SIG-M5 treated with dmso at 0.1 percent for 504 hours (cell line): ENCODE data around the gene OR13C5.
"Not testable (repeated sequence)": the region's sequence is repeated elsewhere in the genome, so short reads cannot be mapped to it uniquely, and the experiment has no call there.

Source experiments
- DNase-seq: peaks from one replicate; lab custom pipeline; 2025; ENCODE audit not compliant: unreplicated experiment; lab: John Stamatoyannopoulos, UW

The OR13C5 gene, protein sequence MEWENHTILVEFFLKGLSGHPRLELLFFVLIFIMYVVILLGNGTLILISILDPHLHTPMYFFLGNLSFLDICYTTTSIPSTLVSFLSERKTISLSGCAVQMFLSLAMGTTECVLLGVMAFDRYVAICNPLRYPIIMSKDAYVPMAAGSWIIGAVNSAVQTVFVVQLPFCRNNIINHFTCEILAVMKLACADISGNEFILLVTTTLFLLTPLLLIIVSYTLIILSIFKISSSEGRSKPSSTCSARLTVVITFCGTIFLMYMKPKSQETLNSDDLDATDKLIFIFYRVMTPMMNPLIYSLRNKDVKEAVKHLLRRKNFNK

DNA sequence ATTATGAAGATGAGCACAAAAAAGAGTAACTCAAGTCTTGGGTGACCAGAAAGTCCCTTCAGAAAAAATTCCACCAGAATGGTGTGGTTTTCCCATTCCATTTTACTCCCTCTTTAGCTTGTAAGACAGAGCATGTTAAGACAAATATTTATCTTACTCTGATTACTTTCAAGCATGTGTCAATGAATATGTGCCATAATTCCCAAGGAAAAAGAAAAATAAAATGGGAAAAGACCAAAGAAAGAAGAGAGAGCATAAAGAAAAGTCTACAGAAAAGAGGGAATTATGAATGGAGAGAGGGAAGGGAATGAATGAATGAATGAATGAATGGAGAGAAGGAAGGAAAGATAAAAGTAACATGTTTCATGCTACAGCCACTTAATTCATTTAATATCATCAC is at the start of gene OR13C5:
OR13C5 (minus strand) TSS at position 101 of the 400 bp plus-strand sequence; CDS start at position 101, 0 bp downstream.
- DNase-seq = not testable (repeated sequence)

DNA sequence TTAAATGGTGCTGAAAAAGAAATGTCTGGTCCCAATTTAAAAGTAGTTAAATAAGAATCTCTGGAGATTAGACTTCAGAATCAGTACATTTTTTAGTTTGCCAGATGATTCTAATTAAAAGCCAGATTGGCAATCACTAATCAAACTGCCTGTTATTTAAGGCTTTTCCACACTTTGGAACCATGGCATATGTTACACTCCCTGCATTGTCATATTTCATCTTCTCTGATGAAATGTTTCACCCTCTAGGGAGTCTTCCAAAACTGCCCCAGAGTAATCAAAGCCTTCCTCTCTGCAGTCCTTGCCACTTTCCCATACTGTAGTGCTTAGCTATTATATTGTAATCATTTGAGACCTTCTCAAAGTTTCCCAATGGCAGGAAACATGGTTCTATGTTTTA is 36.2 kb upstream of the OR13C5 start:
- DNase-seq = no peak

DNA sequence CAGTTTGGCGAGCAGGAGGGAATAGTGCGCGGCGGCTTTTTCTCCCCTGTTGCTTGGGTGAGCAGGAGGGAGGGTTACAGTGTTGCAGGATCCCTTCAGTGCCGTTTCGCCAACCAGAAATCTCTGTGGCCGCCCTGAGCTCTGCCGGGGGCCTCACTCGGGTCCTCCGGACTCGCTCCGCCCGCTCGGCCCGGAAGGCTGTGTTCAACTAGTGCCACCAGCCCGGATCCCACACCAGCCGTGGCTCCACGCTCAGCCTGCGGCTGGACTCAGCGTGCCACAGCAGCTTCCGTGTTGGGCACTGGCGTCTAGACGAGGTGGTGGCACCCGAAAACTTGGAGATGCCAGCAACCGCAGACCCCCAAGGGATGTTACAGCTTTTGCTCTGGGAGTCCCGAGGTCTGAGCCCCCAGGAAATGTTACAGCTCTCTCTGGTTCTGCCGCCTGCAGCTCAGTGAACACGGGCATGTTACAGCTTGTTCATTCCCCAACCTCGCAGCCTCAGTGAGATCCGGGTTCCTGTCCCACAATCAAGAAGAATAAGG is 34.8 kb upstream of the OR13C5 start:
- no peak for DNase-seq

DNA sequence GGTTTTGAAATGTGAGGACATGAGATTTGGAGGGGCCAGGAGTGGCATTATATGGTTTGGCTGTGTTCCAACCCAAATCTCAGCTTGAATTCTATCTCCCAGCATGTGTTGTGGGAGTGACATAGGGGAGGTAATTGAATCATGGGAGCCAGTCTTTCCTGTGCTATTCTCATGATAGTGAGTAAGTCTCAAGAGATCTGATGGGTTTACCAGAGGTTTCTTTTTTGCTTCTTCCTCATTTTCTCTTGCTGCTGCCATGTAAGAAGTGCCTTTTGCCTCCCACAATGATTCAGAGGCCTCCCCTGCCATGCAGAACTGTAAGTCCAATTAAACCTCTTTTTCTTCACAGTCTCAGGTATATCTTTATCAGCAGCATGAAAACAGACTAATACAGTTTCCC is 26.8 kb upstream of the OR13C5 start:
- DNase-seq = not testable (repeated sequence)

DNA sequence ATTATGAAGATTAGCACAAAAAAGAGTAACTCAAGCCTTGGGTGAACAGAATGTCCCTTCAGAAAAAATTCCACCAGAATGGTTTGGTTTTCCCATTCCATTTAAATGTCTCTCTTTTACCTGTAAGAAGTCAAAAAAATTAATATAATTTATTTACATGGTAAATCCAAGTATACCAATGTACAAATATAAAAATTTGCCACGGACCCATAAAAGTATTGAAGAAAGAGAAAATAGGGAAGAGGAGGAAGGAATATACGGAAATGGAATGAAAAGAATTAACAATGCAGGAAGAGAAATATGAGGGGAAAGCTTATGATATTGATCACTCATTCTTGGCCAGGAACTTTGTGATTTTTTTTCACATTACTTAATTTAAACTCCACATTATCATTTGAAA is 18.9 kb upstream of the OR13C5 start, which contains the start of gene OR13C9:
OR13C9 (minus strand) TSS at position 101 of the 400 bp plus-strand sequence; CDS start at position 101, 0 bp downstream.
- DNase-seq = no peak

DNA sequence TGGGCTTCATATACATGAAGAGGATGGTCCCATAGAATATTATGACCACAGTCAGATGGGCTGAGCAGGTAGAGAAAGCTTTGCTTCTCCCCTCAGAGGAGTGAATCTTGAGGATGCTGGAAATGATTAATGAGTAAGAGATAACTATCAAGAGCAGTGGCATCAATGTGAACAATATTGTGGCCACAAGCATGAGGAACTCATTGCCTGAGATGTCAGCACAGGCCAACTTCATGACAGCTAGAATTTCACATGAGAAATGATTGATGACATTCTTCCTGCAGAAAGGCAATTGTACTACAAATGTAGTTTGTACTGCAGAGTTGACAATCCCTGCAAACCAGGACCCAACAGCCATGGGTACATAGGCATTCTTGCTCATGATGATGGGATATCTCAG is 18.2 kb upstream of the OR13C5 start:
- DNase-seq = no peak

DNA sequence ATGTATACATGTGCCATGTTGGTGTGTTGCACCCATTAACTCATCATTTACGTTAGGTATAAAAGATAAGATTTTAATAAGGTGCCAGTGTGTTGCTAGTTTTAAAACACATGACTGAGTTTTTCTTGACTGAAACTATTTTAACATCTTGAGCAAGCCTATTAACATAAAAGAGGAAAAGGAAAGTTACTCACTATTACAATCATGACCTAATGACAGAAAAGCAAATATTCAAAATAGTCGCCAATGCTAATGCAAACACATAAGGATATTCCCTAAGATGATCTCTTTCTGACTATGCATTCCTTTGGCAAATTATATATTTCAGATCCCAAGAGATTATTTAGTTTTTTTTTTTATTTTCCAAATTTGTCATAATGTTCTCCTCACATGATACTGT is 12.0 kb upstream of the OR13C5 start:
- DNase-seq = no peak

DNA sequence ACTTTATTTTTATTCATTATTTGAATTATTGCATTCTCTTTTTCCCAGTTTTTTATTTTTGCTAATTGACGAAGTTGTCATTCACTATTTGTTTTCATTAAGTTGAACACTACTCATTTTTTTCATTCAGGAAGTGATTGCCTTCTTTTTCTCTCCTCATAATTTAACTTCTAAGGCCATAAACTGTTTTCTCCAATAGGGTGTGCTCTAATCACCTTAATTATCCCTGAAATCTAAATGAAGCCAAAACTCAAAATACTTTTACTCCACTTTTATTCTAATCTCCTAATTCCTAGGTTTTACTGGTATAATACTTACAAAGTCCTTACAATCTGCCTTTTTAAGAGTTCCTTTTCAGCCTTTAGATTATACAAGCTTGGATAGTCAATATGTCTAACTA is 9.1 kb upstream of the OR13C5 start:
- peak; percentile 5 for DNase-seq

DNA sequence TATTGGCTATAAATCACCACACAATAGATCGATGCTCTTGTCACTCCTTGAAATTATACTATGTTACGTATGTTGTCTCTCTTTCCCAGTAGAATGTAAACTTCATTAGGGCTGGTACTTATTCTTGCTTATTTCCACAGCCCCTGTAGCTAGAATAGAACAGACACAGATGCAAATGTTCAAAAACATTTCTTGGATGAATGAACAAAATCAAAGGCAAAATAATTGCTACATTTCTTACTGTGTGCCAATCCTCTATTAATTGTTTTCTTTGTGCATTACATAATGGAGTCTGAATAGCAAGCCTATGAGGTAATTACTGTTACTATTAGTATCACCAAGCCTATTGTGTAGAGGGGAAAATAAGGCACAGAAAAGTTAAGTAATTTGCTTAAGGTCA is 6.9 kb upstream of the OR13C5 start:
- no peak for DNase-seq

DNA sequence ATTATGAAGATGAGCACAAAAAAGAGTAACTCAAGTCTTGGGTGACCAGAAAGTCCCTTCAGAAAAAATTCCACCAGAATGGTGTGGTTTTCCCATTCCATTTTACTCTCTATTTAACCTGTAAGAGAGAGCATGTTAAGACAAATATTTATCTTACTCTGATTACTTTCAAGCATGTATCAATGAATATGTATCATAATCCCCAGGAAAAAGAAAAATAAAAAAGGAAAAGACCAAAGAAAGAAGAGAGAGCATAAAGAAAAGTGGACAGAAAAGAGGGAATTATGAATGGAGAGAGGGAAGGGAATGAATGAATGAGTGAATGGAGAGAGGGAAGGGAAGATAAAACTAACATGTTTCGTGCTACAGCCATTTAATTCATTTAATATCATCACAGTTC is 6.3 kb upstream of the OR13C5 start, which contains the start of gene OR13C2:
OR13C2 (minus strand) TSS at position 101 of the 400 bp plus-strand sequence; CDS start at position 101, 0 bp downstream.
- DNase-seq = not testable (repeated sequence)

DNA sequence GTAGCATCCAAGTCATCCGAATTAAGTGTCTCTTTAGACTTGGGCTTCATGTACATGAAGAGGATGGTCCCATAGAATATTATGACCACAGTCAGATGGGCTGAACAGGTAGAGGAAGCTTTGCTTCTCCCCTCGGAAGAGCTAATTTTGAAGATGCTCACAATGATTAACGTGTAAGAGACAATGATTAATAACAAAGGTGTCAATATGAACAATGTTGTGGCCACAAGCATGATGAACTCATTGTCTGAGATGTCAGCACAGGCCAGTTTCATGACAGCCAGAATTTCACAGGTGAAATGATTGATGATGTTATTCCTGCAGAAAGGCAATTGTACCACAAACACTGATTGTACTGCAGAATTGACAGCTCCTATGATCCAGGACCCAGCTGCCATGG is 5.6 kb upstream of the OR13C5 start:
- no peak for DNase-seq

DNA sequence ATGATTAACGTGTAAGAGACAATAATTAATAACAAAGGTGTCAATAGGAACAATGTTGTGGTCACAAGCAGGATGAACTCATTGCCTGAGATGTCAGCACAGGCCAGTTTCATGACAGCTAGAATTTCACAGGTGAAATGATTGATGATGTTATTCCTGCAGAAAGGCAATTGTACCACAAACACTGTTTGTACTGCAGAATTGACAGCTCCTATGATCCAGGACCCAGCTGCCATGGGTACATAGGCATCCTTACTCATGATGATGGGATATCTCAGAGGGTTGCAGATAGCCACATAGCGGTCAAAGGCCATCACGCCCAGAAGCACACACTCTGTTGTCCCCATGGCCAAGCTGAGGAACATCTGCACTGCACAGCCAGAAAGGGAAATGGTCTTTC is 464 bp downstream of the OR13C5 start:
- not testable (repeated sequence) for DNase-seq

DNA sequence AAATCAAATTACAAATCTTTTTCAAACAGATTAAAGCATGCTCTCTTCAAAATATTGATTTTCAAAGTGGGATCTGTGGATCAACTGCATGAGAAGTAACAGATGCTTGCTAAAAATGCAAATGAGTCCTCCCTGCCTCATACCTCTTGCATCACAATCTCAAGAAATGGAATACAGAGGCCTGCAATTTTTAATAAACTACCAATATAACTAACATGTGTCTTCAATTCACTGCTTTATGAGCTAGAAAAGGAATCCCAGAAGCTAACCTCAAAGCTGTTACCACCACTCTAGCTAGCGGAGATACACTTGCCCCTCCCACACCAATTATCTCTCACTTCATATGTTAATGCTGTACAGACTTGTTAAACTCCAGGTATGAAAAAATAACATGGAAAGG is 9.6 kb downstream of the OR13C5 start:
- no peak for DNase-seq

DNA sequence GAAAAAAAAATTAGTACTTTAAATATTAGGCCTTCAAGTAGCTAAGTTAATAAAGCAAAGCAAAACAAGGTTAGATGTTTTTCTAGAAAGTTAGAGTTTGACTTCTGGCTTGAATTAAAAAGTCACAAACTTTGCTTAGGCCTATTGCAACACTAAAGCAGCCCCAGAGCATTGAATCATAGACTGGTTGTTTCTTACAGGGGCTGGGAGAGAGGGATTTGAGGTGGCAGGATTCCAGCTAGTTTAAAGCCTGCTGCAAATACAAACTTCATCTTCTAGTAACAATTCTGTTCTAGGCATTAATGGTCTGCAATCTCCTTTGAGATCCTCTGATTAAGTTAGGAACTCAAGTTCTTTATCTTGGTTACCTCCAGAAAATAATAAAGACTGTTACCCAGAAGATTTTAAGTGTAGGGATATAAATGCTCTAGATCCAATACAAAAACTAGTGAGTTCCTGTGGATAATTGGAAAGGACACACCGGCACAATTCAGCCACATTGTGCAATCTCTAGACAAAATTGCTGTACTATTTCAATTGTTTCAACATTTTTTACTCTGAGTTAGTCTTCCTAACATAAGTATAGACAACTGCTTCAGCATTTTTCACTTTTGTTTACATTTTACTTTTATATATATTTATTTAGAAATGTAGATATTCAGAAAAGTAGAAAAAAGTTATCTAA is 12.6 kb downstream of the OR13C5 start:
- no peak for DNase-seq

DNA sequence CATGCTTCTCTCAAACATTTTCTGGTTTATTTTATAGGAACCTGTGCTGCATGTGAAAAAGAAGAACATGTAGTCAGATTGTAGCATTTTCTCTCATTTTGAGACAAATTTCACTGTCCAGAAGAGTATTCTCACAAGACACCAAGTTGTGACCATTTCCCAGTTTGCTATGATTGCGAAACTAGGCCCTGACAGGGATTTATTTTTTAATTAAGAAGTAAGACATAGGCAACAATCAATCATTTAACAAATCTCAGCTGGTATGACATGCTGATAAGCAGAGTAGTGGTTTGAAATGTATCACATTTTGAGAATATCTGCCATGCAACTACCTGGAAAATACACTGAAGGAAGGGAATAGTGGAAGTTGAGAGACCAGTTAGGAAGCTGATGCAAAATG is 18.7 kb downstream of the OR13C5 start:
- DNase-seq = no peak

DNA sequence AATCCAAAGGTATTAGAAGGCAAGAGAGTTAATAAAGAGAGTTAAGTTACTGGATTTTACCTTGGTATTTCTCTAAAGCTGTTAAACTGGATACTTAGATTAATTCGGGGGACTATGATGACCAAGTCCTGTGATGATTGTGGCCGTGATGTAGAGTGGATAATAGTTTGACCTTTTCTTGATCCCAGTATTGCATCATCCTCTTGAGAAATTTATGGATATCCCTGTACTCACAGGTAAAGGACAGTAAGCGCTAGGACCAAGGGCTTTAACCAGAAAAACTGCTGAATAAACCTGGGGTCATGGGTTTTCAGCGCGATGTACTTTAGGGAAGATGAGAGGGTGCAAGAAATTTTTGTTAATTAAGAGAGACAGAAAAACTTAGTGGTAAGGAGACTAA is 21.9 kb downstream of the OR13C5 start:
- no peak for DNase-seq

DNA sequence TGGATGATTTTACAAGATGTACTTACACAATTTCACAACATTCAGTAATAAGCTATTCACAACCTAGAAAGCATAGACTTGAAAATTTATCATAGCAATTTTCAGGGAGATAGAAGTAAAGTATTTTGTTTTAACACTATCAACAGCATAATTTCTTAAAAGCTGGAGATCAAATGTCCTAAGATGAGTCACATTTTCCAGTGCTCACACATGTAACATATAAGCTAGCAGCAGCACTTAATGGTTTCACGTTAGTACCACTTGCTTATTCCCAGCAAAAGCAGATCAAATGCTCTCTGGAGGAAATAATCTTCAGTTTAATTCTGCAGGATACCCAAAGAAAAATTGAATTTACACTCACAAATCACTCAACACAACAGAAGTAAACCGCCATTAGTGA is 23.8 kb downstream of the OR13C5 start:
- no peak for DNase-seq

DNA sequence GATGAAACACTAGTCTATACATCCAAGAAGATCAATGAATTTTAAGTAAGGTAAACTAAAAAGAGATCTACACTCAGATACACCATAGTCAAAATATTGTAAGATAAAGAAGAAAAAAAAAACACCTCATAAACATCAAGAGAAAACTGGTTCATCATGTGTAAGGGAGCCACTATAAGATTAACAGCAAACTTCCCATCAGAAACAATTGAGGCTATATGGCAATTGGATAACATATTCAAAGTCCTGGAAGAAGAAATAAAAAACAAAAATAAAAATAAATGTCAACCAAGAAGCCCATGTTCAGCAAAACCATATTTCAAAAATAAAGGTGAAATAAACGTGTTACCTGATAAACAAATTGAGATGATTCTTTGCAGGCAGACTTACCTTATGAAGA is 26.6 kb downstream of the OR13C5 start:
- no peak for DNase-seq

DNA sequence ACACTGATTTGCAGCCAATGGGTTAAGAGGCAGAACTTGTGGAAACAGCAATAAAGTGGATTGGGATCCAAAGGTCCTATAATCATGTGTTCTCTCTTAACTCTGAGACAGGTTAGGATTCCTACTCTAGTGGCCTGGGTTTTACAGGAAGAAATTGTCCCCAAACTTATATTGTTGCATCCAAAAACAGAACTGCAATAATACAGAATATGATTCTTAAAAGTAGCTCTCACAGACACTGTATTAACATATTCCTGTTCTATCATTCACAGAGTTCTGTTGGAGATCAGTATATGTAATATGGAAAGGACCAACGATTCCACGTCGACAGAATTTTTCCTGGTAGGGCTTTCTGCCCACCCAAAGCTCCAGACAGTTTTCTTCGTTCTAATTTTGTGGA is 30.3 kb downstream of the OR13C5 start, which contains the start of gene OR13C8:
OR13C8 (plus strand) TSS at position 301 of the 400 bp plus-strand sequence; CDS start at position 301, 0 bp downstream.
- DNase-seq = no peak

DNA sequence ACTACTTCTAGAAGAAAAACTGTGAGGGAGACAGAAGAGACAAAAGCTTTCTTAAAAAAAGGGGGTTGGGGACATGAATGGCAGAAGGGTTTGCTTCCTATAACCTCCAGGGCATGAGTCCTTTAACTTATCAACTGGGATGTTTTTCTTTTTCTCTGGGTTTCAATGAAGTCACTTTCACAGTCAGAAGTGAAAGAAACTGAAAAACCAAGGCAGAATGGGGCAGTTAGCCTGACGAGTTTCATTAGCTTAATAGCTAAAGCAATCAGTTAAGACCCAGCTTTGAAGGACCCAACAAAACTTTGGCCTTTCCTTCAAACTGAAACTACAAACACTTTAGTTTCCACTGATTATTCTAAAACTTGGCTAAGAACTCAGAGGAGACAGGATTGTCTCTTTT is 34.9 kb downstream of the OR13C5 start:
- DNase-seq = no peak

DNA sequence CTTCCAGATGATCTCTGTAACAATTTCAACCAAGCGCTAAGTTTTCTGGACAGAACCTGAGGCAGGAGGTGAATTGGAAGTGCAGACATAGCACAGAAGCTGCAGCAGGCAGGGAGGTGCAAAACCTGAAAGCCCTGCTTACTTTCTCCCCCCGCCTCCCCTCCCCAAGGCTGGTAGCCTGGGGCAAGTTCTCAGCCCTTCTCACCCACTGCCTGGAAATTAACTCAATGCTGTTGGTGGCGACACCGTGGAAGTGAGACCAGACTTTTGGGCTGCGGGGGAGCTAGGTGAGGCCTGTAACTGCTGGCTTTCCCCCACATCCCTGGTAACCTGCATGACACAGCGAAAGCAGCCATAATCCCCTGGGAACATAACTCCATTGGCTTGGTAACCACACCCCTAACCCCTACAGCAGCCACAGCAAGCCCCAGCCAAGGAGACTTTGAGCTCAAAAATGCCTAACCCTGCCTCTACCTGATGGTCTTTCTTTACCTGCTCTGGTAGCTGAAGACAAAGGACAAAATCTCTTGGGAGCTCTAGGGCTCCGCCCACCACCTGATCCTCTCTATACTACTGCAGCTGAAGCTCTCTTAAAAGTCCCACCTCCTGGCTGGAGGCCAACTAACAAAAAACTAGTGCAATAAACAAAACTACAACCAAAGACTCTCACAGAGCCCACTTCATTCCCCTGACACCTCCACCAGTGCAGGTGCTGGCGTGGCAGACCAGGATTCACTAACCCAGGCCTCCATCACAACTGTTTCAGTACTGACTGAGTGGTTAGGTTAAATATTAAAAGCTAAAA is 42.2 kb downstream of the OR13C5 start:
- DNase-seq = no peak
